H9 (cell line): ENCODE results near the gene ADAMTS15. TPM values are rescaled to one million over a fixed set of nuclear protein-coding genes. Genes with fewer than 3 reads are reported as not detected.

ENCODE experiments used
- DNase-seq: peaks from one replicate; pipeline ENCODE4 v3.0.0-alpha.2; 2017
- H2AFZ ChIP-seq: one replicate; pipeline ENCODE4 v1.6.1; 2013; ENCODE audit warnings: mild to moderate bottlenecking, low read length, control low read depth, moderate library complexity
- H2AK5ac ChIP-seq: 2 replicates; pipeline ENCODE4 v1.6.1; 2013; ENCODE audit warnings: low read length, control low read depth, mixed read lengths; ENCODE audit not compliant: insufficient read length
- H2BK120ac ChIP-seq: one replicate; pipeline ENCODE4 v1.6.1; 2013; ENCODE audit warnings: low read depth, mild to moderate bottlenecking, low read length, control low read depth, inconsistent platforms; ENCODE audit not compliant: poor library complexity, severe bottlenecking
- H2BK12ac ChIP-seq: 2 replicates; pipeline ENCODE4 v1.6.1; 2013; ENCODE audit warnings: low read length, control low read depth, mixed read lengths, low read depth; ENCODE audit not compliant: insufficient read length
- H2BK15ac ChIP-seq: 2 replicates; pipeline ENCODE4 v1.6.1; 2013; ENCODE audit warnings: low read depth, low read length, control low read depth
- H2BK20ac ChIP-seq: one replicate; pipeline ENCODE4 v1.6.1; 2013; ENCODE audit warnings: low read depth, mild to moderate bottlenecking, low read length, control low read depth, inconsistent platforms; ENCODE audit not compliant: poor library complexity, severe bottlenecking
- H2BK5ac ChIP-seq: 2 replicates; pipeline ENCODE4 v1.6.1; 2013; ENCODE audit warnings: low read length, control low read depth, mixed read lengths; ENCODE audit not compliant: insufficient read length
- H3K14ac ChIP-seq: 2 replicates; pipeline ENCODE4 v1.6.1; 2013; ENCODE audit warnings: low read length, control low read depth; ENCODE audit not compliant: insufficient read depth
- H3K18ac ChIP-seq: 2 replicates; pipeline ENCODE4 v1.6.1; 2013; ENCODE audit warnings: low read depth, mild to moderate bottlenecking, mixed read lengths, low read length, control low read depth; ENCODE audit not compliant: insufficient read length
- H3K23ac ChIP-seq: 2 replicates; pipeline ENCODE4 v1.6.1; 2013; ENCODE audit warnings: low read length, control low read depth, mixed read lengths, low read depth; ENCODE audit not compliant: insufficient read length
- H3K23me2 ChIP-seq: 2 replicates; pipeline ENCODE4 v1.6.1; 2013; ENCODE audit warnings: low read depth, mild to moderate bottlenecking, mixed read lengths, low read length, control low read depth; ENCODE audit not compliant: insufficient read length, poor library complexity, severe bottlenecking
- H3K27ac ChIP-seq: 2 replicates; pipeline ENCODE4 v1.5.1; 2013; ENCODE audit warnings: low read length, control low read depth, mixed read lengths, low read depth; ENCODE audit not compliant: insufficient read length
- H3K27me3 ChIP-seq: 2 replicates; pipeline ENCODE4 v1.6.1; 2013; ENCODE audit warnings: low read length, control low read depth, inconsistent platforms; ENCODE audit not compliant: insufficient read depth
- H3K4ac ChIP-seq: 2 replicates; pipeline ENCODE4 v1.6.1; 2013; ENCODE audit warnings: low read depth, mild to moderate bottlenecking, control low read depth, inconsistent platforms, low read length, moderate library complexity
- H3K4me1 ChIP-seq: 2 replicates; pipeline ENCODE4 v1.6.1; 2013; ENCODE audit warnings: low read length, control low read depth, inconsistent platforms; ENCODE audit not compliant: insufficient read depth
- H3K4me2 ChIP-seq: 2 replicates; pipeline ENCODE4 v1.6.1; 2013; ENCODE audit warnings: low read length, control low read depth, mixed read lengths; ENCODE audit not compliant: insufficient read length, insufficient read depth
- H3K56ac ChIP-seq: 2 replicates; pipeline ENCODE4 v1.6.1; 2013; ENCODE audit warnings: low read depth, mild to moderate bottlenecking, mixed read lengths, low read length, control low read depth; ENCODE audit not compliant: insufficient read length
- H3K79me1 ChIP-seq: 2 replicates; pipeline ENCODE4 v1.6.1; 2013; ENCODE audit warnings: low read depth, mild to moderate bottlenecking, moderate library complexity, low read length, control low read depth, inconsistent platforms; ENCODE audit not compliant: insufficient read depth, poor library complexity, severe bottlenecking
- H3K79me2 ChIP-seq: 2 replicates; pipeline ENCODE4 v1.6.1; 2013; ENCODE audit warnings: low read length, control low read depth, inconsistent platforms; ENCODE audit not compliant: insufficient read depth
- H3K9ac ChIP-seq: 2 replicates; pipeline ENCODE4 v1.6.1; 2013; ENCODE audit warnings: low read length, control low read depth, mixed read lengths; ENCODE audit not compliant: insufficient read length; ENCODE audit errors: extremely low read depth
- H3K9me3 ChIP-seq: one replicate; pipeline ENCODE4 v1.6.1; 2013; ENCODE audit warnings: low read depth, low read length, inconsistent platforms; ENCODE audit not compliant: control insufficient read depth
- H3T11ph ChIP-seq: one replicate; pipeline ENCODE4 v1.6.1; 2013; ENCODE audit warnings: mild to moderate bottlenecking, low read length, control low read depth, inconsistent platforms
- H4K20me1 ChIP-seq: one replicate; pipeline ENCODE4 v1.6.1; 2013; ENCODE audit not compliant: control insufficient read depth, insufficient read length, insufficient read depth
- H4K5ac ChIP-seq: 2 replicates; pipeline ENCODE4 v1.6.1; 2013; ENCODE audit warnings: low read depth, mild to moderate bottlenecking, mixed read lengths, low read length, control low read depth; ENCODE audit not compliant: insufficient read length
- H4K8ac ChIP-seq: replicated peaks from 2 replicates; pipeline ENCODE4 v1.6.1; 2013; ENCODE audit warnings: low read length, control low read depth, mixed read lengths, low read depth; ENCODE audit not compliant: insufficient read length
- H4K91ac ChIP-seq: 2 replicates; pipeline ENCODE4 v1.6.1; 2013; ENCODE audit warnings: low read depth, mild to moderate bottlenecking, moderate library complexity, mixed read lengths, low read length, control low read depth; ENCODE audit not compliant: insufficient read length
- H3K27ac Mint-ChIP-seq, 3 experiments: 2 replicates in 2 of 3; 3 replicates in 1 of 3; pipeline ENCODE4 v1.8.0; 2020 to 2021; ENCODE audit warnings: mixed read lengths in 3 of 3, mild to moderate bottlenecking in 1 of 3, moderate library complexity in 1 of 3
- H3K27me3 Mint-ChIP-seq: 2 replicates; pipeline ENCODE4 v1.8.0; 2021; ENCODE audit warnings: low read depth, mild to moderate bottlenecking, moderate library complexity, mixed read lengths
- H3K36me3 Mint-ChIP-seq, 3 experiments: 2 replicates in 2 of 3; 3 replicates in 1 of 3; pipeline ENCODE4 v1.8.0; 2020 to 2021; ENCODE audit warnings: low read depth in 3 of 3, mixed read lengths in 3 of 3; ENCODE audit not compliant: insufficient read depth in 1 of 3
- H3K4me1 Mint-ChIP-seq, 2 experiments: 2 replicates each; pipeline ENCODE4 v1.8.0; 2020; ENCODE audit warnings: mixed read lengths in 2 of 2
- H3K4me3 Mint-ChIP-seq, 2 experiments: 2 replicates in 1 of 2; 3 replicates in 1 of 2; pipeline ENCODE4 v1.8.0; 2020 to 2021; ENCODE audit warnings: mild to moderate bottlenecking in 2 of 2, mixed read lengths in 2 of 2, moderate library complexity in 1 of 2
- H3K9me3 Mint-ChIP-seq, 2 experiments: 2 replicates in 1 of 2; 3 replicates in 1 of 2; pipeline ENCODE4 v1.8.0; 2020; ENCODE audit warnings: mild to moderate bottlenecking in 2 of 2, mixed read lengths in 2 of 2, moderate library complexity in 1 of 2
- WGBS: extraction: QIAGEN DNeasy Blood & Tissue Kit; methylation state at CpG from one replicate; pipeline ENCODE4 v1.1.7; 2013; ENCODE audit warnings: missing lambda C conversion rate, low lambda C conversion rate, mixed read lengths; ENCODE audit not compliant: insufficient read length; ENCODE audit errors: extremely low coverage; 5-methylcytosine and 5-hydroxymethylcytosine counted together
- total RNA-seq: library from RNA; stranded (reverse); gene quantifications from 2 replicates; pipeline ENCODE4 v1.2.1, GENCODE V29; 2021
- TF ChIP-seq, protein P1 (sequence below): fragments of 200-600 bp; sonication (generic); conservative IDR thresholded peaks from 3 replicates; pipeline ENCODE4 v1.8.0; 2021; ENCODE audit warnings: antibody characterized with exemption, mild to moderate bottlenecking

The ADAMTS15 gene
- total RNA-seq, 1 experiment from 2014 or later = 1.3 TPM

DNA sequence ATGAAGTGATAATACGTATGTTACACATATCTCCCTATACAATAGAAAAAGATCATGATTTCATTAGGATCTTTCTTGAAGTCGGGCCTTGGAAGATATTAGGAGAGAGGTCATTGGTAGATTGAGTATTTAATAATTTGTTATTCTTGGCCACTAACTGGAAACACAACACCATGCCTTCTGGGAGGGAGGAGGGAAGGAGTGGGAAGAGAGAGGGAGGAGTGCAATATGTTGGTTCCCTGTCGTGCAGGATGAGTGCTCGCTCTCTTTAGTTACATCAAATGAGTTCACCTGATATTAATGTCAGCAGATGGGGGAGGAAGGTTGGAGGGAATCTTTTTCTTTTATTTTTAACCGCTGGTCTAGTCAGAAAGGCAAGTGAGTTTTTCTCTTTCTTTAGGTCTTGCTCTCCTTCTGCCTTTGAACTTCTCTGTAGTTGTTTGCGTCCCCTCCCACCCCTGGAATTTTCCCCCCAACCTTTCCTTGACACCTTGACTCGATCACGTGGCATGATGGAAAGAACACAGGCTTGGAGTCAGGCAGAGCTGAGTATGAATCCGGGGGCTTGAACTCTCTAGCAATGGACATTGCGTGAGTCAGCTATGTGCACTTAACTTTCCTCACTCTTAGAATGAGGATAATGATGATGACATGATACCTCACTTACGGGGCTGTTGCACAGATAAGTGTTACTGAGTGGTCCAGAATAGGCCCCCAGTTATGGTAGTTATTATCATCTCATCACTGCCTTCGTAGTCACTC, 6.2 kb downstream of the ADAMTS15 start:
- Histone ChIP-seq H2BK15ac (no peak overlapping the region), H3K4ac (no peak overlapping the region), H3K4me1 (0 out of 2 replicates have a peak, but pooled peaks cover 2% of the 10 kb centered on the region), H3K56ac (no peak overlapping the region), H2AK5ac (no peak overlapping the region), H4K5ac (no peak overlapping the region), H2BK5ac (no peak overlapping the region), H3K18ac (no peak overlapping the region), H4K91ac (no peak overlapping the region), H3K79me2 (no peaks in the 10 kb centered on the region), H4K20me1 (no peaks in the 10 kb centered on the region), H3K23me2 (peaks cover 3% of the 10 kb centered on the region), H2BK120ac (no peak overlapping the region), H3T11ph (no peak overlapping the region), H2AFZ (no peak overlapping the region), H3K14ac (no peak overlapping the region), H3K9ac (no peak overlapping the region), H3K23ac (no peak overlapping the region), H2BK20ac (no peak overlapping the region), H3K79me1 (no peaks in the 10 kb centered on the region), H4K8ac (no peak overlapping the region), H2BK12ac (no peak overlapping the region), H3K4me2 (no peak overlapping the region), H3K9me3 (no peaks in the 10 kb centered on the region), H3K27ac (no peak overlapping the region), H3K27me3 (peaks cover 14% of the 10 kb centered on the region; the same call in 1 of the 2 replicates)
- Mint-ChIP-seq H3K27me3 (peaks cover 88% of the 10 kb centered on the region), H3K36me3 (no peaks in the 10 kb centered on the region; a peak in 1 of 7 replicates), H3K4me3 (no peak overlapping the region), H3K27ac (no peak overlapping the region), H3K9me3 (peaks cover 2 to 3% of the 10 kb centered on the region in 2 experiments; a peak in 4 of 5 replicates), H3K4me1 (peaks cover 3% of the 10 kb centered on the region in 2 experiments; a peak in 3 of 4 replicates)
- TF ChIP-seq, protein P1, sequence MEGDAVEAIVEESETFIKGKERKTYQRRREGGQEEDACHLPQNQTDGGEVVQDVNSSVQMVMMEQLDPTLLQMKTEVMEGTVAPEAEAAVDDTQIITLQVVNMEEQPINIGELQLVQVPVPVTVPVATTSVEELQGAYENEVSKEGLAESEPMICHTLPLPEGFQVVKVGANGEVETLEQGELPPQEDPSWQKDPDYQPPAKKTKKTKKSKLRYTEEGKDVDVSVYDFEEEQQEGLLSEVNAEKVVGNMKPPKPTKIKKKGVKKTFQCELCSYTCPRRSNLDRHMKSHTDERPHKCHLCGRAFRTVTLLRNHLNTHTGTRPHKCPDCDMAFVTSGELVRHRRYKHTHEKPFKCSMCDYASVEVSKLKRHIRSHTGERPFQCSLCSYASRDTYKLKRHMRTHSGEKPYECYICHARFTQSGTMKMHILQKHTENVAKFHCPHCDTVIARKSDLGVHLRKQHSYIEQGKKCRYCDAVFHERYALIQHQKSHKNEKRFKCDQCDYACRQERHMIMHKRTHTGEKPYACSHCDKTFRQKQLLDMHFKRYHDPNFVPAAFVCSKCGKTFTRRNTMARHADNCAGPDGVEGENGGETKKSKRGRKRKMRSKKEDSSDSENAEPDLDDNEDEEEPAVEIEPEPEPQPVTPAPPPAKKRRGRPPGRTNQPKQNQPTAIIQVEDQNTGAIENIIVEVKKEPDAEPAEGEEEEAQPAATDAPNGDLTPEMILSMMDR = no peak
- WGBS = no CpG with 5 or more reads among the region's 12 CpGs
- no peak for DNase-seq
